Measurements from ENCODE around the gene PDCD1.

PDCD1 gene

DNA sequence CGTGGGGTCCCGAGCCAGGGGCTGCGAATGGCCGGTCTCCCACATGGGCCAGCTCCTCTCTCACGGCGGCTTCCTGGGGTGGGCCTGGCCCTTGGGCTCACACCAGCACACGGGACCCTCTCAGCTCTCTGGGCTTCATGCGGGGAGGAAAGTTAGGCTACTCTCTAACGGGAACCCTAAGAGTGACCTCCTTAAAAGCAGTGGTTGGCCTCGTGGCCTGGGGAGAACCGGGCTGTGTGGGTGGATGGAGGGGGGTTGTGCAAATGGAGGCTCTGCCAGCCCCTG, 36.7 kb upstream of the PDCD1 start:
- DNase-seq, result no peak

DNA sequence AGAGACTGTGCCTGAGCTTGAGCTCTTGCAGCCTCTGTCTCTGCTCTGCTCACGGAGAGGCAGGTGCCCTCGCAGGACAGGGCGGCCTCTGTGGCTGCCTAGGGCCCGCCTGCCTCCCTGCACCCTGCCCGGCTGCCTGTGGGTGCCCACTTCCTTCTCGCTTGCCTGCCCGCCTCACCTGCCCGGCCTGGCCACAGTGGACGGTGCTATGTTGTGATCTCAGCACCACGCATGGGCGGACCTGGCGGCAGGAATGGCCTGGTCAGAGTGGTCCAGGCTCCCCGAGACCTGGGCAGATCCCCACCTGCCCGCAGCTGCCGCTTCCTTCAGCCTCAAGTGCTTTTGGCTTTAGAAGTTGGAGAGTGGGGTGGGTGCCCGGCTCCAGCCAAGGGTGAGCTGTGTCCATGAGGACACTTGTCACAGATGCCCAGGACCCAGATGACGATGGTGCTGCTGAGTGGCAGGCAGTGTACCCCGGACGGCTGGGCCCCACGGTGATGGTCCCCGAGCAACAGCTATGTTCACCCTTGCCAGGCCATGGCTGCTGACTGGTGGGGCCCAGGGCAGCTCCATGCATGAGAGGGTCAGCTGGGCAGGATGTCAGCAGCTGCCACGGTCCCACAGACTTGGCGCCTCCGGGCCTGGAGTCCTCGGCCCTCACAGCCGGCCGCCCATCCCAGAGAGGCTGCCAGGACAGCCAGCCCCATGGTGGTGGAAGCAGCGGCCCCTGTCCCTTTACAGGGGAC, 36.2 kb upstream of the PDCD1 start:
- DNase-seq, result no peak

DNA sequence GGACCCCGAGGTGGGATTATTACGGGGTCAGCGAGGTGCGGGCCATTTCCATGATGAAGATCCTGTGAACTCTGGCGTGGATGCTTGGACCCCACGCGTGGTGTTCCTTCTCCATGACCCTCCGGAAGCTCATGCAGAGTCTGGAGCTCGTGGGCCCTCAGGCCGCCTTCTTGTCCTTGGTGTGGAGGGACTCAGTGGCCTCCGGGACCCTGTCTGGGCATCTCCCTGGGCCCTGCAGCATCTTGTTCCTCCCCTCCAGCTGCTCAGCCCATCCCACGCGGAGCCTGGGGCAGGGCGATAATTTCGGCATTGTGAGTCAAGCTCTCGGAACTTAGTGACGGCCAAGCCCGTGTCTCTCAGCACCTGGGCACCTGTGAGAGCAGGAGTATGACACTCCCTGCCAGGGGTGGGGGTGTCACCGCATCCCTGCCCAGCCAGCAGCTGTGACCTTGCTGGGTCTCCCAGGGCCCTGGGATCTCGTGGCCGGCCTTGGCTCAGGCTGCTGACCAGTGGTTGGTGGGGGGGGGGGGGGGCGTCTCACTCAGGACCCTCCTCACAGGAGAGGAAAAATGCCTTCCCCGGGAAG, 35.5 kb upstream of the PDCD1 start:
- no peak for DNase-seq

DNA sequence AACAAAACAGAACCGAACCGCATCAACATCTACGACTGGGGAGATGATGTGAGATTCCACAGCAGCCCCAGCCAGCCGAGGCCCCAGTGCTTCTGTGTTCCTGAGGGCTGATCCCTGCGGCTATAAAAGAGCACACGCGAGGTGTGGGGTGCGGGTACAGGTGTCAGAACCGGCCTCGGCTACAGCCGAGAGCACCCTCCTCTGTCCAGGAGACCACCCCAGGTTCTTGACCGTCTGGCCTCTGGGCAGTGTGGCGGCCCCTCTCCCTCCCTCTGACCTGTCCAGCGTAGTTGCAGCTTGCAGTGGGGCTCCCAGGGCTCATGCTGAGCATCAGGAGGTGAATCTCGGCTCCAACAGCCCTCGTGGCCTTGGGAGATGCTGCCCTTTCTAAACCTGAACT, 34.6 kb upstream of the PDCD1 start:
- no peak for DNase-seq

DNA sequence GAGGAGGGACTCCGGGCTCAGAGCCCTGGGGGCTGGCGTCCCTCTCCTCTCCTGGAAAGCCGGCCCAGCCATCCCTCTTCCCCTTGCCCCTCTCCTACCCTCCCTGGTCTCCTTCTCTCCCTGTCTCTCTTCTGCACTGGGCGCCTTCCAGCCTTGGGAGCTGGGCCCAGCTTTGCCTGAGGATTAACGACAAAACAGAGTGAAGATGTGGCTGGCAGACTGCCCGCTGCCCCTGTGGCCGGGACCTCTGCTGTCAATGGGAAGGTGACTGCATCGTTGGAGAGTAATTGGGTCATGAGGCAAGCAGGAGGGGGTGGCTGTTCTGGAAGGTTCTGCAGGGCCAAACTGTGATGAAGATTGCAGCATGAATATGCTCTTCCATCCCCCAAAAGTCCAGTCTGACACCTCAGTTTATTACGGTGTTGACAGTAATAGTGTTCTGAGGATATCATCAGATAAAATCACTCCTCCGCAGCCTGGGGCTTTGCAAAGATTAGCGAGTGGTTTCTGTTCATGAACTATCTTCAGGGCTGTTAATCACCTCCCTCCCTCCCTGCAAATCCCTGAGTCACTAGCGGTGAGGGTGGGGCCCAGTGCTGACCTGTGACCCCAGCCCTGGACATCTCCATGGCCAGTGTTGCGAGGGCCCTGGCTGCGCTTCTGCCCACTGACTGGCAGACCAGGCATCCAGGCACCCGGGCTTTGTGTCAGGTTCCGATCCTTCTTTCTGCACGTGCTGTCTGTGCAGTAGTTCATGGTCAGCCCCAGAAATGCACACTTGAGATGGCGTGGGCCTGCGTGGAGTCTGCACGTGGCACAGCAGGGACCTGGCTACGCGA, 33.8 kb upstream of the PDCD1 start:
- no peak for DNase-seq

DNA sequence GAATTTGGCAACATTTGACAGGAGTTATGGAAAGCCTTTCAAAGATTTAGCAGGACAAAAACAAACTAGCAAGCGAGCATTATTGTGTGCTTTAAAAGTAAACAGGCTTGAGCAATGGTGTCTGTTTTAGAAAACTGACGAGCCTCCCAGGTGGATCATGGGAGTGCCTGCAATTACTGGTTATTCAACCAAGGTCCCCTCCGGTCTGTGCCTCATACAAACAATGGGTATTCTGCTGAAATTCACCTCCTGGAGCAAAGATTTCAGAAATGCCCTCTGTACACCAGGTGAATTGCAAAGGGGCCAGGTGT, 33.2 kb upstream of the PDCD1 start:
- no peak for DNase-seq

DNA sequence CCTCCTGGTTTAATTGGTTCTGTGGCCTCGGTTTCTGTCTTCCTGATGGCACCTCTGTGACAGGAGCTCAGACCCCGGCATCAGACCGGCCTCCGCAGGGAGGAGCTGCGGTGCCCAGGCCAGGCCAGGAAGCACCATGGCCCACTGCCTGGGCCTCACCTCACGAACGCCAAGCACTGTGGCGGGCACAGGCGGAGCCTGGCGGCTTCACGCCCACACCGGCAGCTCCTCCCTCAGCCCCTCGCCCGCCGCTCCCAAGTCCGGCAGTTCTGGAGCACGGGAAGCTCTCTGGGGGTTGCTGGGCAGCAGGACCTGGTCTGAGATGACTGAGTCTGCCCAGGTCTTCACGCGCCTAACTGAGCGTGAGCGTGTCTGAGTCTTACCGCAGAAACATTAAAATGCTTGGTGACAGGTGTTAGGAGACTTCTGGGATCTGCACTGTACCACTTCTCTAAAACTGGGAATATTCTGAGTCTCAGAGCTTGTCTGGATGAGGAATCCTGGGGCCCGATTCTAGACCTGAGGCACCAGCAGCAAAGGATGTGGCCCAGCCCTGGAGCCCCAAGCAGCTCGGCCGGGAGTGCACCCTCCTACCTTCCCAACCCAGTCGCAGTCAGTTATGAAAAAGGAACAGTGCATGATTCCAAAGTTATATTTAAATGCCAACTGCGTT, 32.8 kb upstream of the PDCD1 start:
- DNase-seq, result no peak

DNA sequence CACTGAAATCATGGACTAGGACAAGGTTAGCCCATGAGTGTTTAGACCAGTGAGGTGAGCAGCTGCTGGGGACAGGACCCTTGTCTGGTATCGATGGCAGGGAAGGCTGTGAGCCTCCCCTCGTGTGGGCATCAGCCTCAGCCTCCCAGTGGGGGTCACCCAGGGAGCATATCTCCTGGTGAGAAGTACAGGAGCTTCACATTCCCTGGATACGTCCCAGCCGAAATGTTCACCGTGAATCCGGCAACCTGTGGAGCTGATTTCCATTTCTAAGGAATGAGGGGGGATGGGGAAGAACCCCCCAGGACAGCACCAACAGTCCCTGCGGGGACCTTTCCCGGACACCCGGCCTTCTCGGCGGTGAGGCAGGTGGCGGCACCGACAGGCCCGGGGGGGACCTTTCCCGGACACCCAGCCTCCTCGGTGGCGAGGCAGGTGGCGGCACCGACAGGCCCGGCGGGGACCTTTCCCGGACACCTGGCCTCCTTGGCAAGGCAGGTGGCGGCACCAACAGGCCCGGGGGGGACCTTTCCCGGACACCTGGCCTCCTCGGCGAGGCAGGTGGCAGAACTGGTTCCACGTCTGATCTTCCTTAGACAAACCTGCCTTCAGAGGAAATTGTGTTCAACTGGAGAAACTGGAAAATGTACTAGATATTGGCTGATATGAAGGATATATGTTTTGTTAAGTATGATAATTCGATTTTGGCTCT, 32.0 kb upstream of the PDCD1 start:
- no peak for DNase-seq

DNA sequence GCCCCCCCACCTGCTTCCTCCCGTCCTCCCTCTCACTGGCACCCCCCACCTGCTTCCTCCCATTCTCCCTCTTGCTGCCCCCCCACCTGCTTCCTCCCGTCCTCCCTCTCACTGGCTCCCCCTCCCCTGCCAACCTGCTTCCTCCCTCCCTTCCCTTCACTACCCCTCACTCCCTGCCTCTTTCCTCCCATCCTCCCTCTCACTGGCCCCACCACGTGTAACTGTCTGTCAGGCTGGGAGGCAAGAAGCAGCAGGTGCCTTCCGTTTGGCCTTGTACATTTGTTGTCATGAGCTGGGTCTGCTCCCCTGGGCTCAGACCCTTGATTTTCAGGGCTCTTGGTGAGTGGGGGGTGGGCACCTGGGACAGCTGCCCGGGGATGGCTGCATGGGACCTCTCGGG, 29.9 kb upstream of the PDCD1 start:
- no peak for DNase-seq

DNA sequence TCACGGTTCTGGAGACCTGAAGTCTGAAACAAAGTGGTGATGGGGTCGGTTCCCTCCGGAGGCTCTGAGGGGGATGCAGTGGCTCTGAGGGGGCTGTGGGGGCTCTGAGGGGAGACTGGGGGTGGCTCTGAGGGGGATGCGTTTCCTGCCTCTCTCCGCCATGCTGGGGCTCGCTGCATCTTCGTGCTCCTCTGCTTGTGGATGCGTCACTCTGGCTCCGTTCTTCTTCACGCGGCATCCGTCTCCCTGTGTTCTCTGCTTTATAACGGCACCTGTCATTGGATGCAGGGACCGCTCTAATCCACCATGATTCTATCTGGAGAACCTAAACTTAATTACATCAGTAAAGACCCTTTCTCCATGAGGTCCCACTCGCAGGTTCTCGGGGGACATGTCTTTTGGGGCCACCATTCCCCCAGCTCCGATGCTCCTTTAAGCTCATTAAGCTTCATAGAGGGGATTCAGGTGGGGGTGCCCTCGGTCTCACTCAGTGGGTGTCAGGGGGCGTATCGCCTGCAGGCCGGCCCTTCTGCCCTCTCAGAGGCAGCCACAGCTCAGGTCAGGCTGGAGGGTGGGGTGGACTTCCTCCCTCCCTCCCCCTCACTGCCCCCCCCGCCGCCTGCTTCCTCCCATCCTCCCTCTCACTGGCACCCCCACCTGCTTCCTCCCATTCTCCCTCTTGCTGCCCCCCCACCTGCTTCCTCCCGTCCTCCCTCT, 29.3 kb upstream of the PDCD1 start:
- no peak for DNase-seq

DNA sequence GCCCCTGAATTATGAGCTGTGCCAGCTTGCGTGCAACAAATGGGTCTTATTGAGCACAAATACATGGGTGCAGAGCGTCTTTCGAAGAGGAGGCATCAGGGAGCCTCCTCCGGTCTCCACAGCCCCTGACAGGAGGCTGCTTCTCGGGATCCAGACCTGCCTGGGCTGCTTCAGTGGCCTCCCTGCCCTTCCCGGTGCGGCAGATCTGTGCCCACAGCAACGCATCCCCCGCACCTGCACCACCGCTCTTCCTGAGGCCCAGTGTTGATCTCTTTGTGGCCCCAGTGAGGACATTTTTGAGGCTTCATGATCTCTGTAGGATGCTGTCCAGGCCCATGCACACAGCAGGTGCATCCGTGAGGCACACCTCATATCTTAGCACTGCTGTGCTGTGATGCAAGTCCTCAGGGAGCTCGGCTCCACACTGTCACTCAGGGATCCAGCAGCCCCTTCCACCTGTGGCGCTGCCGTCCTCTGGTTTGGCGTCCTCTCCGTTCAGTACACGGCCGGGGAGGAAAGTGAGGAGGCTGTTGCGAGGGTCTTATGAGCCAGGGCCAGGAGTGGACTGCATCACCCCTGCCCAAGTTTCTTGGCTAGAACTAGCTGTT, 28.2 kb upstream of the PDCD1 start:
- no peak for DNase-seq

DNA sequence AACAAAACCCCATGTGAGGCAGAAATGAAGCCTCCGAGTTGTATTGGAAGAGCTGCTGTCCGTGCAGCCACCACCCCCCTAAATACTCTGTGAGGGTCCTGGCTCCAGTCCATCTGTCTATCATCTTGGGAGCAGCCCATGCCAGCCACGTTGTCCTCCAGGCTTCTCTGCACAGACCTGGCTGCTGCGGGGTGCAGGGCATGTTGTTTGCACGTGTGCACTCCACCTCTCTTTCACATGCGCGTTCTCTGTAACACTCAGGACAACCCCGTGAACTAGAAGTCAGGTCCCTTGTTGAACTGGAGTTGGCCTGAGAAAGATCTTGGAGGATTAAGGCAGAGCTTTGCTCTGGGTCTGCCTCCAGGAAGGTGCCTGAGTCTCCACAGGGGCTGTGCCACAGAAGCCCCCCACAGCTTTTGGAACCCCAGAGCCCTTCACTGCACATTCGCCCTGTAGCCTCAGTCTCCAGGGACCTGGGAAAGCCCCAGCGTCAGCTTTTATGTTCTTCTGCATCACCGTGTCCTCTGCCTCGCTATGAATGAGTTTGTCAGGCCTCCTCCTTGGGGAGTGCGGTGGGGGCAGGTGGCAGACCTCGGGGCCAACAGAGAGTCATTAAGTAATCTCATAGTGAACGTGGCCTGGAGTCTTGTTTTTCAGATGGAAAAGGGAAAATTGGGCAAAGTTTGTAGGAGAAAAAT, 27.4 kb upstream of the PDCD1 start:
- no peak for DNase-seq

DNA sequence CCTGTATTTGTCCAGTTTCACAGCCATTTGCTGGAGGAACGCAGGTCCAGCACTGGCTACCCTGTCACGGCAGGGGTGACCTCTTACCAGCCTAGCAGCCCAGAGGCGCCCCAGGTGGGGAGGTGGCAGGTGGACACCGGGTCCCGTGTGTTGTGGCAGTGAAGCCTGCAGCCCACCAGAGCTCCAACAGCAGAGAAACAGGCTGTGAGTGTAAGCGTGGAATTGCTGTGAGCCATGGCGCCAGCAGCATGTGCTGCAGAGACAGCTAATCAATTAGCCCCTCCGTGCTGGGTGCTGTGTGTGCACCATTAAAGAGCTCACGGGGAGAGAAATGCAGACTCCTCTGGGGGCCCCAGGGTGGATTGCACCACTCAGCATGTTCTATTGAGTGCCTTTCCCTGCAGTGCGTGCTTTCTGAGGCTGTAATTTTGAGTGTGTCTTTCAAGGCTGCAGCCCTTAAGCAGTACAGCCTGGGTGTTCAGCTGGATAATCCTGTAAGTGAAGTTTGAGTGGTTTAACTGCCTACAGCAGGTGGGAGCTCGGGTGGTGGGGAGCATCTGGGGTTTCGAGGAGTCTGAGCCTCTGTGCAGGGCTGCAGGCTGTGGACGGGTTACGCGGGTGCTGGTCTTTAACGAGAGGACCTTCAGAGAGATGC, 26.7 kb upstream of the PDCD1 start:
- DNase-seq, result no peak

DNA sequence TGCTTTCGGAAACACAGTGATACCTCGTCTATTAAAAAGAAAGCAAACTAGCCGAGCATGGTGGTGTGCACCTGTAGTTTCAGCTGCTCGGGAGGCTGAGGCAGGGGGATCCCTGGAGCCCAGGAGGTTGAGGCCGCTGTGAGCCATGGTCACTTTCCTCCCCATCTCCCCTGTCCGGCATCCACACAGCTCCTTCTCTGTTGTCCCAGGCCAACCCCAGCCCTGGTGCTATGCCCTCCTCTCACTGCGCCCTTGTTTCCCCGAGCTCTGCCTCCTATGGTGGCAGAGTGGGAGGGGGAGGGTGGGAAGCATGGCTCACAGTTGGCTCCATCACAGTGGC, 26.2 kb upstream of the PDCD1 start:
- DNase-seq, result no peak

DNA sequence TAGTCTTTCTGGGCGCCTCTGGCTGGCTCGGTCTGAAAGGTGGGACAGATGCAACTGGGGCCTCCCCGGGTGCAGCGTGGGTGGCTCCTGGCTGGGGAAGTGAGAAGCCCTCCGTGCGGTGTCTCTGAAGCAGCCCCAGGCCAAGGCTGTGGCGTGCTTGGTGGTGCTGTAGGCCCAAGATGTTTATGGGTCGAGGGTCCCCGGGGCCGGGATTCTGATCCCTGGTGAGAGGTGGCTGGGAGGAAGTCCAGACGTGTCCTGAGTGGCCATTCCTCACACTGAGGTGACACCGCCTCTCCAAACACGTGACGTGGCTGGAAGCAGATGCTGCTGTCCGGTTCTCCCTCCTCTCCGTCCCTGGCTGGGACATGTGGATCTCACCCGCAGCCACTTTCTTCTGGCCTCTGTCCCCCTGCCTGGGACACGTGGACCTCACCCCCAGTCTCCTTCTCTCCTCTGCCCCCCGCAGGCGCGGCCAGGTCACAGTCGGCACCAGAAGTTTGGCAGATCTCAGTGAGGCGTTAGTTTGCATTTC, 23.5 kb upstream of the PDCD1 start:
- no peak for DNase-seq

DNA sequence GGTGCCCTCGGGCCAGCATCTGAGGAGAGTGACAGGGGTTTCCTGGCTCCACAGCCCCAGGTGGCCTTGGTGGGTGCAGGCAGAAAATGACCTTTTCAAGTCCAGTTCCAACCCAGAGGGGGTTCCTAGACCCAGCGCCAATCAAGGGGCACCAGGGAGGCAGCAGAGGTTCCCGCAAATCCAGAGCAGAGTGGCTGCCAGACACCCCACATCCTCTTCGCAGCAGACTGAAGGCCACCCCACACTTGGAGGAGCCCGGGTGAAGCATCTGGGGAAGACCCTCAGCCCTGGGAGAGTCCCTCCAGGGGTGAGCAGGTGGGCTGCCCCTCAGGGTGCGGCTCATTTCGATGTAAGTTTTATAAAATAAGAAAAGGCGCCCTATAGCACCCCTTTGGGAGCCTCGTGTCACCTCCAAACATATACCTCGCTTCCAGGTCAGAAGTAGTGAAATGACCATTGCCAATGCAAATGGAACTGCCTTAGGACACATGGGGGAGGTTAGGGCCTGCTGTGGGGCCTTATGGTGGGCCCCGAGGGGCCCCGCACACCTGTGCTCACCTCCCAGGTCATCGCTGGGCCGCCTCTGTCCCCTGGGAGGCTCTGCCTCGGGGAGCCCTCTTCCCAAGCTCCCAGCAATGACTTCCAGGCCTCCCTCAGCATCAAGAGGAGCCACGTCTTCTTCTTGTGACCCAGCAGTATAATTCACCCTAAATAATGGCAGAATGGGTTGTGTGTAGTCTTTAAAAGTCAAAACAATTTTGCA, 21.8 kb upstream of the PDCD1 start:
- no peak for DNase-seq

DNA sequence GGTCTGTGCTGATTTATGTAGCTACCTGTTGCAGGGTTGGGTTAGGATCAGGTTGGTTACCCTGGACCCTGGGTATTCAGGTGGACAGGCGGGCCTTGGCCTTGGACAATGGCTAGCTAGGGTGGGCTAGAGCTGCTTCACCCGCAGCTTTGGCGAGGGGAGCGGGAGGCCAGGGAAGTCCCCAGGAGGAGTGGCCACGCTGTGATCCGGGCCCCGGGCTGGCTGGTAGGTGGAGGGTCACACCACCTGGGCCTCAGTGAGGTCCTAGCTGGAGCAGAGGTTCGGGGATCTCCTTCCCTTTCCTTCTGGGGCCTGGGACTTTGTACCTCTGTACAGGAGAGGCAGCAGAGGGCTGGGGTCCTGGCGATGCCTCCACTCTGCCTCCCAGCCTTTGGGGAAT, 20.6 kb upstream of the PDCD1 start:
- no peak for DNase-seq

DNA sequence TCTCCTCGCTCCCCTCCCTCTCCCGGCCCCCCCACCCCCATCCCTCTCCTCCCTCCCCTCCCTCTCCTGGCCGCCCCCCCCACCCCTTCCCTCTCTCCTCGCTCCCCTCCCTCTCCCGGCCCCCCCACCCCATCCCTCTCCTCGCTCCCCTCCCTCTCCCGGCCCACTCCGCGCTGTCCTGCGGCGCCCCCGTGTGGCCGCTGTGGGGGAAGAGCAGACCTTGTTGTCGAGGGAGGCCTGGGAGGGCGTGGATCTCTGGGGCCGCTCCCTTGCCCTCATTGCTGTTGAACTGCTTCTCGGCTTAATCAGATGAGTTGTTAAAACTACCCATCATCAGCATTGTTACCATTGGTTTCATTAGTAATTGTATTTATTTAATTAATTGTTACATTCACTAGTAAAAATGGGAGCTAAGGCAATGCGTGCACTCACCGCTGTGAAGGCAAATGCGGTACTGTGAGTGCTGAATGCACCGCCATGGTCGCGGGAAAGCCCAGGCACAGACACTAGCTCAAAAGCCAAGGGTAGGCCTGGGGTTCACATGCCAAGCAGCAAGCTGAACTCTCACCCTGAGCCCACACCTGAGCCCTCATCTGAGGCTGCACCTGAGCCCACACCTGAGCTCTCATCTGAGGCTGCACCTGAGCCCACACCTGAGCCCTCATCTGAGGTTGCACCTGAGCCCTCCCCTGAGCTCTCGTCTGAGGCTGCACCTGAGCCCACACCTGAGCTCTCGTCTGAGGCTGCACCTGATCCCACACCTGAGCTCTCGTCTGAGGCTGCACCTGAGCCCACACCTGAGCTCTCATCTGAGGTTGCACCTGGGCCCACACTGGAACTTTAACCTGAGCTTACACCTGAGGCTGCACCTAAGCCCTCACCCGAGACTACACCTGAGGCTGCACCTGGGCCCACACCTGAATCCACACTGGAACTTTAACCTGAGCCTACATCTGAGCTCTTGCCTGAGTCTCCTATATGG, 19.6 kb upstream of the PDCD1 start:
- DNase-seq, result no peak

DNA sequence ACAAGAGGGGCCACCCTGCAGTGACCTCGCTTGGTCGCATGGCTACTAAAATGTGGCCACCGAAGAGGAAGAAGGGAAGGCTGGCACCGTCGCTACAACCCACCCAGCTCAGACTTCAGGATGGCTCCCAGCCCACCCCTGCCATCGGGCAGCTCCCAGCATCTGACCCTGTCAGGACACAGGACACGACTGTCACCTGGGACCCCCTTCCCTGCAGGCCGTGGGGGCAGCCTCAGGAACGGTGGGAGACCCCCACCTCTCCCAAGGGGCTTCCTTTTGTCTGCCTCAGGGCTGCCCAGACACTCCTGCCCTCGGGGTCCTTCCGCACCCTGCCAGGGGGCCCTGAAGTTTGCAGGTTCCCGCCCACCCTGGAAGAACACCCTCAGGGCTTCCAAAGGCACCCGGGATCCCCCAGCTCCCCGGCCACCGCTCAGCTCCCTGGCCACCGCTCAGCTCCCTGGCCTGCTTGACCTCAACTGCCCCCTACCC, 18.5 kb upstream of the PDCD1 start:
- no peak for DNase-seq
